NB4 (cell line): ENCODE data around the gene WIPF3.

Experiments
- DNase-seq: peaks from one replicate; pipeline ENCODE4 v3.0.0; 2010; ENCODE audit warnings: low read depth
- H3K4me3 ChIP-seq: one replicate; pipeline ENCODE4 v1.5.1; 2011; ENCODE audit warnings: mild to moderate bottlenecking, low read depth, low read length, moderate library complexity
- CTCF ChIP-seq: IDR thresholded peaks from one replicate; pipeline ENCODE4 v1.5.1; 2012; ENCODE audit warnings: low read depth, low read length
- MAX ChIP-seq: IDR thresholded peaks from 2 replicates; pipeline ENCODE4 v1.6.1; 2011; ENCODE audit warnings: low read depth, low read length
- MYC ChIP-seq: IDR thresholded peaks from 2 replicates; pipeline ENCODE4 v1.6.1; 2011; ENCODE audit warnings: low read depth, low read length
- POLR2A ChIP-seq: IDR thresholded peaks from 2 replicates; pipeline ENCODE4 v1.6.1; 2011; ENCODE audit warnings: mild to moderate bottlenecking; ENCODE audit not compliant: insufficient read length; ENCODE audit errors: extremely low read depth

Gene WIPF3

GRCh38 chr7:29843726-29844125, 37.4 kb downstream of the WIPF3 start:
- no peak for TF ChIP-seq MAX
- TF ChIP-seq CTCF, result no peak
- TF ChIP-seq POLR2A, result no peak
- TF ChIP-seq MYC, result no peak
- no peak overlapping the region for H3K4me3 ChIP-seq
- no peak for DNase-seq

- H3K4me3 ChIP-seq, result no peak overlapping the region
Observed at GRCh38 chr7:29844559-29844958, 38.3 kb downstream of the WIPF3 start.

GRCh38 chr7:29847496-29847895, 41.2 kb downstream of the WIPF3 start:
- TF ChIP-seq POLR2A (no peak), MAX (no peak), CTCF (no peak), MYC (no peak)
- H3K4me3 ChIP-seq, result no peak overlapping the region
- DNase-seq, result no peak

More at GRCh38 chr7:29844559-29844958, 38.3 kb downstream of the WIPF3 start:
- no peak for DNase-seq
- TF ChIP-seq CTCF (no peak), POLR2A (no peak), MAX (no peak), MYC (no peak)

- TF ChIP-seq POLR2A (no peak), MYC (no peak)
- no peak overlapping the region for H3K4me3 ChIP-seq
- DNase-seq, result no peak
Observed at GRCh38 chr7:29847916-29848315, 41.6 kb downstream of the WIPF3 start.

GRCh38 chr7:29848941-29849340, 42.6 kb downstream of the WIPF3 start:
- DNase-seq, result no peak
- TF ChIP-seq MYC (no peak), MAX (no peak), CTCF (no peak), POLR2A (no peak)
- no peak overlapping the region for H3K4me3 ChIP-seq

- H3K4me3 ChIP-seq, result no peak overlapping the region
- TF ChIP-seq CTCF (no peak), MAX (no peak), MYC (no peak), POLR2A (no peak)
- DNase-seq, result no peak
Observed at GRCh38 chr7:29851487-29851886, 45.2 kb downstream of the WIPF3 start.
